K562 treated with DMSO at 1 percent for 12 hours (cell line): Measurements from ENCODE around the gene HELT. TPM values are rescaled to one million over a fixed set of nuclear protein-coding genes. Genes with fewer than 3 reads are reported as not detected.

Experiments
- total RNA-seq: library from RNA; unstranded; fragments of 300-600 nt; gene quantifications from 2 replicates; pipeline ENCODE4 v1.2.3, GENCODE V29; 2022; ENCODE audit not compliant: insufficient read depth

HELT gene, protein sequence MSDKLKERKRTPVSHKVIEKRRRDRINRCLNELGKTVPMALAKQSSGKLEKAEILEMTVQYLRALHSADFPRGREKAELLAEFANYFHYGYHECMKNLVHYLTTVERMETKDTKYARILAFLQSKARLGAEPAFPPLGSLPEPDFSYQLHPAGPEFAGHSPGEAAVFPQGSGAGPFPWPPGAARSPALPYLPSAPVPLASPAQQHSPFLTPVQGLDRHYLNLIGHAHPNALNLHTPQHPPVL
- total RNA-seq, result not detected in 2 replicates

DNA sequence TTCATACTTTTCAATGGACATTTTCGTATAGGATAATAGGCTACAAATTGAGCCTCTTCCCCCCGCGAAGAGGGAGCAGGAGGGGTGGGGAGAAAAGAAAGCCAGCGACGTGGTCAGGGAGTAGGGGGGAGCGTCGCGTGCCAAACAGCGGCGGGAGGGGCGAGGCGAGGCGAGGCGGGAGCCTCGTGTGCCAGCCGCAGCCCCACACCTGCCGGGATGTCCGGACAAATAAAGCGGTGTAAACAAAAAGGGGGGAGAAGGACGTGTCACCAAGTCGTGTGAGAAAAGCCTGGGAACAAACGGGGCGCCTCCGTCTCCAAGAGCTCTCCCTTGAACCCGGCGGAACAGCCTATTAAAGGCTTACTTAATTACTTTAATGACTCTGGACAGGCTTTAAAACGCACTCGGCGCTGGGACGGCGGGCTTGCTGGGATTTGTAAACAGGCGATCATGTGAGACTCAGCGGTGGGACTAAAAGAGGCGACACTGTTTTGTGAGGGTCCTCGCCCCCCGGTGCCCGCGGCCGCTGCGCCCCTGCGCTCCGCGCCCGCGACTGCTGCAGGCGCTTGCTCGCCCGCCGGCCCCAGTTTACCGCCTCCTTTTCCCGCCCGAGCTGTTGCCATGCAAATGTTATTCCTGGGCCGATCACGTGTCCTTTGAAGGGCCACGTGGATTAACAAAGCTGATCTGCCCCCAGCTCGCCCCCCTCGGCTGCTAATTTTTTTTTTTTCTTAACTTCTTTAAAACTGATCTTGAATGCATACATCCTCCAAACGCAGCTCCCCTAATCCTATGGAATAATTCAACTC is at the start of gene HELT:
TSS of gene HELT (plus strand) at position 527 of the 809 bp plus-strand sequence. CDS start 439 bp downstream, outside the sequence.

Other genes with a start within 250 kb of the HELT start
- 19.3 and 46.8 TPM in 2 replicates for gene ACSL1, start 192.5 kb upstream of the HELT start, total RNA-seq
- 29.1 and 33.6 TPM in 2 replicates for gene SLC25A4, start 124.8 kb downstream of the HELT start, total RNA-seq
- 4.5 and 16.7 TPM in 2 replicates for gene CFAP97, start 185.5 kb downstream of the HELT start, total RNA-seq
- gene SNX25, start 191.1 kb downstream of the HELT start, total RNA-seq, result 5.3 and 15.5 TPM in 2 replicates